ENCODE measurements around the gene PLXNA4. TPM values are rescaled to one million over a fixed set of nuclear protein-coding genes. Genes with fewer than 3 reads are reported as not detected.
"Not testable (repeated sequence)": the region's sequence is repeated elsewhere in the genome, so short reads cannot be mapped to it uniquely, and the experiment has no call there.

The PLXNA4 gene, protein sequence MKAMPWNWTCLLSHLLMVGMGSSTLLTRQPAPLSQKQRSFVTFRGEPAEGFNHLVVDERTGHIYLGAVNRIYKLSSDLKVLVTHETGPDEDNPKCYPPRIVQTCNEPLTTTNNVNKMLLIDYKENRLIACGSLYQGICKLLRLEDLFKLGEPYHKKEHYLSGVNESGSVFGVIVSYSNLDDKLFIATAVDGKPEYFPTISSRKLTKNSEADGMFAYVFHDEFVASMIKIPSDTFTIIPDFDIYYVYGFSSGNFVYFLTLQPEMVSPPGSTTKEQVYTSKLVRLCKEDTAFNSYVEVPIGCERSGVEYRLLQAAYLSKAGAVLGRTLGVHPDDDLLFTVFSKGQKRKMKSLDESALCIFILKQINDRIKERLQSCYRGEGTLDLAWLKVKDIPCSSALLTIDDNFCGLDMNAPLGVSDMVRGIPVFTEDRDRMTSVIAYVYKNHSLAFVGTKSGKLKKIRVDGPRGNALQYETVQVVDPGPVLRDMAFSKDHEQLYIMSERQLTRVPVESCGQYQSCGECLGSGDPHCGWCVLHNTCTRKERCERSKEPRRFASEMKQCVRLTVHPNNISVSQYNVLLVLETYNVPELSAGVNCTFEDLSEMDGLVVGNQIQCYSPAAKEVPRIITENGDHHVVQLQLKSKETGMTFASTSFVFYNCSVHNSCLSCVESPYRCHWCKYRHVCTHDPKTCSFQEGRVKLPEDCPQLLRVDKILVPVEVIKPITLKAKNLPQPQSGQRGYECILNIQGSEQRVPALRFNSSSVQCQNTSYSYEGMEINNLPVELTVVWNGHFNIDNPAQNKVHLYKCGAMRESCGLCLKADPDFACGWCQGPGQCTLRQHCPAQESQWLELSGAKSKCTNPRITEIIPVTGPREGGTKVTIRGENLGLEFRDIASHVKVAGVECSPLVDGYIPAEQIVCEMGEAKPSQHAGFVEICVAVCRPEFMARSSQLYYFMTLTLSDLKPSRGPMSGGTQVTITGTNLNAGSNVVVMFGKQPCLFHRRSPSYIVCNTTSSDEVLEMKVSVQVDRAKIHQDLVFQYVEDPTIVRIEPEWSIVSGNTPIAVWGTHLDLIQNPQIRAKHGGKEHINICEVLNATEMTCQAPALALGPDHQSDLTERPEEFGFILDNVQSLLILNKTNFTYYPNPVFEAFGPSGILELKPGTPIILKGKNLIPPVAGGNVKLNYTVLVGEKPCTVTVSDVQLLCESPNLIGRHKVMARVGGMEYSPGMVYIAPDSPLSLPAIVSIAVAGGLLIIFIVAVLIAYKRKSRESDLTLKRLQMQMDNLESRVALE (N-terminal part only)
- 133 TPM for total RNA-seq
- long read RNA-seq, partial matches to known transcripts = 23 of 145 reads
- long read RNA-seq, other reads (novel, unspliced or antisense) = 122 of 145 reads

DNA sequence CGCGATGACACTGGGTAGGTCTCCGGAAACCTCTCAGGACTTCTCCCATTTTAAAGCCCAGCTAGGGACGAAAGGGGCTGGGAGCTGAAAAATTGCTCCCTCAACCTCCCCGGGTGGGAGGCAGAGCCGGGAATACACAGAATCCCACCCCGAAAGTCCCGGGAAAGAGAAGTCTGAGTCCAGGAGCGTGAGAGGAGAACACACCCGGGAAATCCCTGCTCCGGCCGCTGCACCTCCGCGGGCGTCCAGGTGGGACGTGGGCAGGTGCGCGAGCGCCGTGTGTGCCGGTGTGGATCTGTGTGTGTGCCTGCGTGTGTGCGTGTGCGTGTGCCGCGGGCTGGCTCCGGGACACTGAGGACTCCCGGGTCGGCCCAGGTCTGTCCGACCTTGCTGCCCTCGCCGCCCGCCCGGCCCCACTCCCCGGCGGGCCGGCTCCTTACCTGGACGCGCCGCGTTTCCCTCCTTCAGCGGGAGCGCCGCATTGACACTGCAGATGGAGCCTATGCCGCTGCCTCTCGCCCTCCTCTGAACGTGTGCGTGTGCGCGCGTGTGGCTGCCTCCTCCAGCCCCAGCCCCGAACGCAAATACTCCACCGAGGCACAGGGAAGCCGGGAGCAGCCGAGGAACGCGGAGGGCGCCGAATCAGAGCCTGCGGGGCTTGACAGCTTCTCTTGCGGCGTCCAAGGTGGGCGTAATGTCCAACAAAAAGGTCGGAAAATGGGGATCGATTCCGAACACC, at the start of gene PLXNA4:
PLXNA4 (minus strand) TSS at position 489 of the 739 bp plus-strand sequence. CDS start 67,777 bp downstream, outside the sequence.
- no peak for DNase-seq (ENCODE audit: low spot score)

DNA sequence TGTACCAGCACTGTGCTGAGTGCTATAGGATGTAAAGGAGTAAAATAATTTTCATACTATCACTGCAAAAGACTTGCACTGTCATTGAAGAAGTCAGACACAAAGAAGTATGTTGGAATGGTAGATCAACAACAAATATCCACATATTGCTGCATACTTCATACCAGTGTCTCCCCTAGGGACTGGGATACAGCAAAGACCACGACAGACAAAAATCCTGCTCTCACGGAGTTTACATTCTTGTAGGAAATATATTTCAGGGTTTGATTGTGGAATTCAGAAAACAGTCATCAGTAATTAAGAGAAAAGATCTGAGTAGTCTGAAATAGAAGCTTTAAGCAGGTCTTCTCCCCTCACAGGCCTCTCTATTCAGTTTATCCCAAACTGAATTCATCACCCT, 49.4 kb upstream of the PLXNA4 start:
- no peak for DNase-seq (ENCODE audit: low spot score)

DNA sequence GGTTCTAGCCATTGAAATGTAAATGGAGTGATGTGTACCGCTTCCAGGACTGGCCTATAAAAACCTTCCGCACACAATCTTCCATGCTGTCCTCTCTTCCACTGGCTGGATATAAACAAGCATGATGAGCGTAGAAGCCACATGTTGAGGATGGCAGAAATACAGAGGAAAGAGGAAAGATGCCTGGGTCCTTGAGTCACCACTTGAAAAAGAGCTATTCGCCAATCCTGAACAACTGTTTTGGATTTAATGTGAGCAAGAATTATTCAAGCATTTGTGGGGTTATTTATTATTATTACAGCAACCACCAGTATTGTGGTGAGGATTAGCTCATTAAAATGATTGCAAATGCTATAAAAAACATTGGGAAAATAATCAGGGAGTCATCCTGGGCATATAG, 45.8 kb upstream of the PLXNA4 start:
- DNase-seq (ENCODE audit: low spot score) = no peak

DNA sequence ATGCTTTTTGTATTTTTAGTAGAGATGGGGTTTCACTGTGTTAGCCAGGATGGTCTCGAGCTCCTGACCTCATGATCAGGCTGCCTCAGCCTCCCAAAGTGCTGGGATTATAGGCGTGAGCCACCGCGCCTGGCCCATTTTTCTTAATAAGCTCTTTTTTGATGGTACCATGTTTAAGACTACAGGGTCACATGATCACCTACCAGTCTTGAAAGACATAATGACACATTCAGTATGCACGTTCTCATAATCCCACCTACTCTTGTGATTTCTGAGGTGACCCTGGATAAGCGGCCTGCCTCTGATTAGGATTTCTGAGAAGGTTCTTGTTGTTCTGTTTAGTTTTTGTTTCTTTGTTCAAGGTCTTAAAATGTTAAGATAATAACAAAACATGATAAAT, 43.7 kb upstream of the PLXNA4 start:
- DNase-seq (ENCODE audit: low spot score) = no peak

DNA sequence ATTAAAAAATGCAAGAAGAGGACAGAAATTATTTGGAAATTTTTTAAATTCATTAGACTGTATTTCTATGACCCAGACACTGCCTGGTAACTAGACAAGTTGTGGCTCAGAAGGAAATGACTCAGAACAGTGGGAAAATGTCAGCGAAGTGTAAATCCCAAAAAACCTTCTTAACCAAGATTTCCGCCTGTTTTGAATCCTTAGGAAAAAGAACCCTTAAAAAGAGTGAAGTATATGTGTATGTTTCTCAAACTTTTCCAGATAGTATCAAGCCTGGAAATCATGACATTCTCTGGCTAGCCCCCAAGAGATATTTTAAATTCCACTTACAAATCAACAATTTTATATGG, 42.7 kb upstream of the PLXNA4 start:
- DNase-seq (ENCODE audit: low spot score) = no peak

DNA sequence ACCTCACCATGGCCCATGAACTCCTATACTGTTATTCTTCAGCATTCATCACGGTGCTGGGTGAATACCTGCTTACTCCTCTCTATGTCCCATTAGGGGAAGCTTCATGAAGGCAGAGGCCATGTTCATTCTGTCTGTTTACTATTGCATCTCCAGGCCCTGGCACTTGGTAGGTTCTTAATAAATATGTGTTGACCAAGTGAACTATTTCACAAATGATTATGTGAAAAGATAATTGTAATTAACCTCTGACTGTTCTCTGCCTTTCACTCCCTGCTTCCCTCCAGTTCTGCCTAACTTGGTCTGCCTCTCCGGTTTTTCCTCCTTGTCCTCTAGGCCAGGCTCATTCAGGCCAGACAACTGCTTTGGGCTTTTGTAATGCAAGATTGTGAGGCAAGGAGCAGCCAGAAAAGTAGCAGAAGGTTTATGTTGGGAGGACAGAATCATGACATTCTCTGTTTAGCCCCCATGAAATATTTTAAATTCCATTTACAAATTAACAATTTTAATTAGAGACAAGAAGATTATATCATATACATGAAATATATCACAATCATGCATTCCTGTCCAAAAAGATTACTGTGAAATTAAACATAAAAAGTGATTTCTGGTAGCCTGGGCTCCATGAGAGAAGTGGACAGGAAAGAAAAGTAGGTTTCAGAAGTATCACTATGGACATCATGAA, 42.1 kb upstream of the PLXNA4 start:
- no peak for DNase-seq (ENCODE audit: low spot score)

DNA sequence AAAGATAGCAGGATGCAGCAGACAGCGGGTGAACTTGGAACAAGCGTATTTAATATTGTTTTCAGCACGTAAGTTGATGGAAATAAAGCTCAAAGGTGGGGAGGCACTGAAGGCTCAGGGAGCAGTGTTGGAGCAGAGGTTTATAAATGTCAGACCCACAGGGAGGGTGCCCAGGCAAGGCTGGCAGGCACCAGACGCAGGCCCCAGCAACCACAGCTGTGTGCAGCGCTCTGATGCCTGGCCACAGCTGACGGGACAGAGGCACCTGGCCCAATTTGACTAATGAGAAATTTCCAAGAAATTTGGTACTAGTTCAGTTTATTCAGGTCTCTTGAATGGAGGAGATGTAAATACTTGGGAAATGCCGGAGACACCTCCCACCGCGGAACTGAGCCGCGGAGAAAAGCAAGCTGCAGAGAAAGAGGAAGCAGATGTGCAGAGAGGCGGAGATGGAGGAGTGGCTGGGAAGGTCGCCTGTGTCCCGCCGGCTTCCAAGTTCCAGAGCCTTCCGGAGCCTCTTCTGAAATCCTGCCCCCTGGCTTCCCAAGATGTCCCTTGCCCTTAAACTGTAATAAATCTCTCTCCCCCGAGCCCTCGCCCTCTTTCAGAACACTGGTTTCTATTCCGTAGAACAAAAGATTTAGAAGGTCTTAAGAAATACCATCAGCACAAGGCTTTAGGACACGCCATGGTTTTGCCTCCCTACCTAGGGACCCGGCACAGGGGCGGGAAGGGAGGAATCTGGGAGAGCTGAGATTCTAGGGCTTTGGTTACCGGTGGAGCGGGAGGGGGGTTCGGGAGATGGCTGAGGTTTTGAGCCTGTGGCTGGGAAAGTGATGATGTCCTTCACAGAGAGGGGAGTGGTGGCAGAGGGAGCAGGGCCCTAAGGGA, 38.4 kb upstream of the PLXNA4 start:
- DNase-seq (ENCODE audit: low spot score) = no peak

DNA sequence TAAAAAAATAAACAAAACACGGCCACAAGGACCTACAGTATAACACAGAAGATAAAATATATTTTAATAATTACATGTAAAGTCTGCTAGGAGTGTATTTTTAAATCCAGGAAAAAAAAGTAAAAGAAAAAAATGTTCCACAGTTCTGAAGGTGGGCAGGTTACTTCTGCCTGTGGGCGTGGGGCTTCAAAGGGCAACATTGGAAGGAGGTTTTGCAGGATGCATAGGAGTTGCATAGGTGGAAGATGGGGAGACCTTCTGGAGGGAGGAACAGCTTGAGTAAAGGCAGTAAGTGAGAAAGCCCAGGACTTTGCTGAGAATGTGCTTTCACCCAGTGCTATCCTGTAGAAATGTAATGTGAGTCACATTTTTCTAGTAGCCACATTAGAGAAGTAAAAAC, 37.5 kb upstream of the PLXNA4 start:
- no peak for DNase-seq (ENCODE audit: low spot score)

DNA sequence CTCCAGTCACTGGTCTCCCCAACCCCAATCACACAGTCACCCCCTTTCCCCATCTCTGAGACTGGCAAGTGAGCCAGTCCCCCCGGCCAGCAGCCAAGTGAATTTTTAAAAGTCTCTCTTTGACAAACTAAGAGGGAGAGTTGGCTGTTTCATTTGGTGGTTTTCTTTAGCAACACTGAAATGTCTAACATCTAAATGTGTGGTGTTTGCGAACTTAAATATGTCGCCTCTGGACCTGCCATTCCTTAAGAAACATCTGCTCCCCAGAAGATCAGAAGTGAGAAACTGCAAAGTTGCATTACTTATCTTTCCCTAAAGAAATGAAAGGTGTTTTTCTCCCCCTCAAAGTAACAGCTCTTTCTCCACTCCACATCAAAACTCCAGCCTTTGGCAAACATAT, 34.7 kb upstream of the PLXNA4 start:
- no peak for DNase-seq (ENCODE audit: low spot score)

DNA sequence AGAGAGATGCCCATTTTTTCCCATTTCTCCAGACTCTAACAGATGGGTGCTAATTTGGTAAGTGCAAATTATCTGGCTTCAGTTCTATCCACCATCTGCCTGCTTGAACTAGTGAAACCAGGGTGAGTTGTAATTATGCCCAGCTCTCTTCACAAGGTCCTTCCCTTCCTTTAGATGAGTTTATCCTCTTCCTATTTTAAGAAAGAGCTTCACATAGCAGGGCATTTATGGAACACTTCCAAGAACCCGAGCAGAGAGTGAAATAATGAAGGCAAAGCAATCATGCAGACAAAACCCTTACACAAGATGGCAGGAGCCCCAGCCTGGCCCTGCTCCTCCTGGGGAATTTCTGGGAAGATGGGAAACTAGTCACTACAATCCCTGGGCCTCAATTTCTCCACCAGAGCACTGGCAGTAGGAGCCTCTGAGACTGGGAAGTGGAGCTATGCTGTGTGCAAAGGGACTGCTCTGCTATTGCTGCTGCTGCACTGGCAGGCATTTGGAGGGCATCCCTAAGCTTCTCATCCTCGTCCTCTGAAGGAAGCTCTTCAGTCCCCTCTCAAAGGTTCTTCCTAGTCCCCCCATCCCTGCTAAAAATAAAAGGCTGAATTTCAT, 33.7 kb upstream of the PLXNA4 start:
- no peak for DNase-seq (ENCODE audit: low spot score)

DNA sequence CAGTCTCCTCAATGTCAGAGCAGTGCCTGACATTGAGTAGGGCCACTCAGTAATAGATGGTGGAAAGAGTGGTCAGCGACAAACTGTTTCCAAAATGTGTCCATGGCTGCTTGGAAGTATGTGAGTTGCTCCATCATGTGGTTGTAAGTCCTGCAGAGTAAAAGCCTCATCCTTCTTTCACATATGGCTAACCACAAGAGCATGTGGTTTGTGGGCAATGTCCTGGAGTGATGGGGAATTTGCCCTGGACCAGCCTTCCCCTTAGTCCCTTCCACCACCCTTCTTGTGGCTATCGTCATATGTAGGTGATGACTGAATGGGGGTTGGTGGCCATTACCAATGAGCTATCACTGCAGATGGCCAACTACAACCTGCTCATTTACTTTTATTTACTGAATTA, 33.0 kb upstream of the PLXNA4 start:
- DNase-seq (ENCODE audit: low spot score) = no peak

DNA sequence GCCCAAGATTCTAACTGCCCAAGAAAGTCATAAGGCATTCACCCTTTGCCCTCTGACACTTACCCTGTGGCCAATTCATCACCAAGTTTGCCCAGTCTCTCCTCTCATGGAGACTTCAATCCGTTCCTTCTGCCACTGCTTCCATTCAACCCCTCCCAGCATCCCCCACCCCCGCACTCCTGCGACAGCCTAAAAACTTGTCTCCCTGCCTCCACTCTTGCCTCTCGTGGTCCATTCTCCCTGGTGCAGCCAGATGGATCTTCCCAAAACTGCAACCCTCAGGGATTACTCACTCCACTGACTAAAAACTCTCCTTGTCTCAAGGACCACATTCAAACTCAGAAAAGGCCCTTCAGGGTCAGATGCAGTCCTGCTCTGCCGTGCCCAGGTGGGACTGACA, 32.3 kb upstream of the PLXNA4 start:
- DNase-seq (ENCODE audit: low spot score) = no peak

DNA sequence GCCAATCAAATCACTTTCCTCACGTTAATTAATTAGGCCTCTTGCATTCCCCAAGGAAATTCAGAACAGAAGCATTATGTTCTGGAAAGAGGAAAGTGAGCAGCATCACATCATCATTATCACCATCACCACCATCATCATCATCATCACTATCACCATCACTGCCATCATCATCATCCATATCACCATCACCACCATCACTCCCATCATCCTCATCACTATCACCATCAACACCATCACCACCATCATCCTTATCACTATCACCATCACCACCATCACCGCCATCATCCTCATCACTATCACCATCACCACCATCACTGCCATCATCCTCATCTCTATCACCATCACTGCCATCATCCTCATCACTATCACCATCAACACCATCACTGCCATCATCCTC, 31.4 kb upstream of the PLXNA4 start:
- no peak for DNase-seq (ENCODE audit: low spot score)

DNA sequence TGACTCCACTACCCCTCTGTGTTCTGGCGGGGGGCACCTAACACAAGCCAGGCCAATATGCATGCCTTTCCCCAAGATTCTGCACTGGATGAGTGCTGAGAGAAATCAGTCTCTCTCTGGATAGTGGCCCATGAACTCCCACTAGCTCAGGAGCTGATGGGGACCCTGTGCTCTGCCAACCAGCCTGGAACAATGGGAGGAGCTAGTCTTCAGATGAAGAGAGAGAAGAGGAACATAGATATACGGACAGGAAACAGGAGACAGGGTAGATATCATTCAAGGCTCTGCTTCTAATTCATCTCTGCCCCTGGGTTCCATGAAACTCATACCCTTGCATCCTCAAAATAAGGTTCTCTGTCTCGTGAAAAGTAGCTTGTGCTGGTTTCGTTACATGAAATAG, 27.9 kb upstream of the PLXNA4 start:
- DNase-seq (ENCODE audit: low spot score) = no peak

DNA sequence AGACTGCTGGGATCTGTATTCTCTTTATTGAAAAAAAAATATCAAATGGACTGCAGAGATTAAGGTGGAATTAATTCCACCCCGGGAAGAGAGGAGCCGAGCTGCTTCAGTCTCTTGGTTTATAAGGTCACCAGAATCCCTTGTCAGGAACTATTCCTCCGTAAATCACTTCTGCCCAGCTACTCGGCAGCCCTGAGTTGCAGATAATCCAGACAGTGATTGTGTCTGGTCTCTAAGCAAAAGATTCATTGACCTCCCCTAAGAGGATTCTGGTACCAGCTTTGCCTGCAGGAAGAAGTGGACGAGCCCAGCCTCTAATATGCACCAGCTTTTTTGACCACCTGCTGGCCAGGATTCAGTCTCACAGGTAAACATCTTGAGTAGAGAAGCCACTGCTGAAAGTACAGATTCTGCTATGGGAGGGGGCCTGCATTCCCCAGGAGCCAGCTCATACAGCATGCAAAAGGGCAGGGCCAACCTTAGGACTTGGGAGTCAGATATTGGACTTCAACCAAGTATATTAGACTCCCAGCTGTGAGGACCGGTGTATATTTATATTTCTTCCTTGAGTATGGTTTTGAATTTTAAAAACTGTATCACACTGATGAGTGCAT, 27.1 kb upstream of the PLXNA4 start:
- DNase-seq (ENCODE audit: low spot score) = no peak

DNA sequence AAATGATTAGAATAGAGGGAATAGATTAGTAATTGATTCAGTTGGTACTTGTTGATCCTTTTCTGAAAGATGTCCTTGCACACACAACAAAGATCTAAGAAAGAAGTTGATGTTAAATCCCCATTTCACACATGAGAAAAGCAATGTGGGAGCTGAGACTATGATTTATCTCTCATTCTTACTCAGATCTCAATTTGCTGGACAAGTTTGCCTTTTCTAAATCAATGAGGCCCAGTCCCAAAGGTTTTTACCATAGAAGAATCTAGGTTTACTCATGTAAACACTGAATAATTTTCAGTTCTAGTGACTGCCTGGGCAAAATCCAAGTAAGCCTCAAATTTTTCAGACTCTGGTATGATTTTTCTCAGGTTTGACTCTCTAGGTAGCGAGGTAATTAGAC, 25.5 kb upstream of the PLXNA4 start:
- no peak for DNase-seq (ENCODE audit: low spot score)

DNA sequence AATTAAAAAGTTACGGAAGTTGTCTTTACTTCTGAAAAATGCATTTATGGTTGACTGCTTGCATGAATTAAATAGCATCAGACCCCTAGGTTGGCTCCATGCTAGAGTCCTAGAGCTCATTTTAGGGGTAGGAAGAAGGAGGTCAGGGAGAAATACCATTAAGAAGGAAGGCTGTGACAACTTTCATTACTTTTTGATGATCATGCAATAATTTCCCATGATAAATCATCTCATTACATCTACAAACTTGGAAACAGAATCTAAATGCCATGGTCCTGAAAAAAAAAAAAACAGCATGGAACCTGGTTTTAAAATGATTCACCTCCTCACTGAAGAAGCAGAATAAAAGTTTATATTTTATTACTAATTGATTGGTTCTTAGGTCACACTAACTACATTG, 20.3 kb upstream of the PLXNA4 start:
- DNase-seq (ENCODE audit: low spot score) = no peak

DNA sequence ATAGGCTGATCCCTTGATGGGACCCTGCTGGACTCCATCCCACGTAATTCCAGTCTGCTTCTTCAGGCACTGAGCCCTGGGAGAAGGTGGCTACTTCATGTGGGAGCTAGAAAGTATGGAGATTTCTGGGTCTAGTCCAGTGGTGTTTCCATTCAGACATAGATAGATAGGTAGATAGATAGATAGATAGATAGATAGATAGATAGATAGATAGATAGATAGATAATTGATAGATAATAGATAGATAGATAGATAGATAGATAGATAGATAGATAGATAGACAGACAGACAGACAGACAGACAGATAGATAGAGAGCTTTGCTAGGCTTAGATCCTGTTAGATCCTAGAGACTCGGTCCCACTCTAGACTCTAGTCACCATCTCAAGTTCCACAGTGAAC, 18.5 kb upstream of the PLXNA4 start:
- not testable (repeated sequence) for DNase-seq (ENCODE audit: low spot score)
